ENCODE data around the gene RLN3.
"Not testable (repeated sequence)": the region's sequence is repeated elsewhere in the genome, so short reads cannot be mapped to it uniquely, and the experiment has no call there.

The RLN3 gene

DNA sequence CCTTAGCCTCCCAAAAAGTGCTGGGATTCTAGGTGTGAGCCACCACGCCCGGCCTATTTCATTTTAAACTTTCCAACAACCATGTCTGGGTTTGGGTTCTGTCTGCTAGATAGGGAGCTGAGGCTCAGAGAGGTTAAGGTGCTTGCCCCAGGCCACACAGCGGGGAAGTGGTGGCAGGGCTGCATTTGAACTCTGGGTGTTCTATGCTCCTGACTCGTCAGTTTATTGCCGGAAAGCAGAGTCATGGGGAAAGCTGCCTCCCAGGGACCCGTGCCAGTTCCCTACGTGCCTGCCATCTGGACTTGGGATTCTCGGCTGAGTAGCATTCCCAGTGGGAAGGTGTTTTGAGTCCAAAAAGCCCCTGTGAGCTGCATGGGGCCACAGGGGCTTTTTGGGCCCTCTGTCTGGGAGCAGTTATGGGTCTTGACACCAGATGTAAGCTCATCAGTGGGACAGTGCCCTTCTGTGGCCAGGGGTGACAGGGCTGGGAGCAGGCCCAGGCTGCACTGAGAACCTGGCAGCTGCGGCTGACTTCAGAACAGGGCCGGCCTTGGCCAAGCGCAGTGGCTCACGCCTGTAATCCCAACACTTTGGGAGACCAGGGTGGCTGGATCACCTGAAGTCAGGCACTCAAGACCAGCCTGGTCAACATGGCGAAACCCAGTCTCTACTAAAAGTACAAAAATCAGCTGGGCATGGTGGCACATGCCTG is 32.8 kb upstream of the RLN3 start:
- DNase-seq (ENCODE audit: low read depth in 2 of 2): no peak

DNA sequence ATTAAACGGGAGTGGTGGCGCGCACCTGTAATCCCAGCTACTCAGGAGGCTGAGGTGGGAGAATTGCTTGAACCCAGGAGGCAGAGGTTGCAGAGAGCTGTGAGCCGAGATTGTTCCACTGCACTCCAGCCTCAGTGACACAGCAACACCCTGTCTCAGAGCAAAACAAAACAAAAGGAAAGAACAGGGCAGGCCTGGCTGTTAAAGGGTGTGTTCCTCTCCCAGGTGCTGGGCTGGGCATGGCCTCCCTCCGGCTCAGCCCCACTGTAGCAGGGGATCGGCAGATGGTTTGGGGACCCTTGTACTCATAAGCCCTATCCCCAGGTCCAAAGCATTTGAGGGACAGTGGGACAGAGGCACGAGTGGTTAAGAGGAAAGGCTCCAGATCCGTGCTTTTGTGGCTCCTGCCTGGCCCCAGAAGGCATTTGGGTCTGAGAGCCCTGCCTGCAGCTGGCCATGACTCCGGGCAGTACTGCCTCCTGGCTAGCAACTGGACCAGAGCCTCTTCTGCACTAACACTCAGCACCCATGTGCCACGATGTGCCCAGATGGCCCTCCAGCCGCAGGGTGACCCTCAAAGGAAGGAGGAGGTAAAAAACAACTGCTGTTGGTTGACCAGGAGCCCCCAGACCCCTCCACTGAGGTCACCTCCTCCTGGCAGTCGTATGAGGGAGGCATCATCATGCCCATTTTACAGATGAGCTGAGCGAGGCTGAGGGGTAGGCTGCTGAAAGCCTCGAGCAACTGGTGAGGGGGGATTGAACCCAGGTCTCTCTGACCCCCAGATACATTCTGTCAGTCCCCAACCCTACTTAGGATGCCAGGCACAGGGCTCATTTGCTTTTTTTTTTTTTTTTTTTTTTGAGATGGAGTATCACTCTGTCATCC is 31.8 kb upstream of the RLN3 start:
- no peak for DNase-seq (ENCODE audit: low read depth in 2 of 2)

DNA sequence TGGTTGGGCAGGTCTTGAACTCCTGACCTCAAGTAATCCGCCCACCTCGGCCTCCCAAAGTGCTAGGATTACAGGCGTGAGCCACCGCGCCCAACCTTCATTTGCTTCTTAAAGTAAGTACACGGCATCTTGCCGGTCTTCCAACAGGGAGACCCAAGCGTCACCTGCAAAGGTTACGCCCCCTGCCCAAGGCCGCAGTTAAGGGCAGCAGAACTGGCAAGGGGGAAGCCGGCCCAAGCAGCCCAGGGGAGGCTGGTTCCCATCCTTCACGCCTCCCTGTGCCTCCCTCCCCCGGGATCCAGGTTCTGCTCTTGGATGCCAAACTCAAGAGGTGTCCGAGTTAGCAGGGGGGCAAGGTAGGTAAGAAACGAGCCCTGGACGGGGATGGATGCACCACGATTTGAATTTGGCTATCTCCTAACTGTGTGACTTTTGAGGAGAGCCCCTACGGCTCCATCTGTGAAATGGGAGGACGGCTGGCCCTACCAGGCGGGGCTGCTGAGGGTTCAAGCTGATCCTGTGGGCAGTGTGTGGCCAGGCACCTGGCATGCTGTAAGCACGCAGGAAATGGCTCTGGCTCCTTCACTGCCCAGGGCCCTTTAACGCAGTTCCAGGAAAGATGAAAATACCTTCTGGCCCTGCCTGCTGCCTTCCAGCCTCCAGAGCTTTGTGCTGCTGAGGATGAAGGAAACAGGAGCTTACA is 30.9 kb upstream of the RLN3 start:
- no peak for DNase-seq (ENCODE audit: low read depth in 2 of 2)

GRCh38 chr19:13997631-13997962 is 30.4 kb upstream of the RLN3 start:
- DNase-seq (ENCODE audit: low read depth in 2 of 2): no peak

DNA sequence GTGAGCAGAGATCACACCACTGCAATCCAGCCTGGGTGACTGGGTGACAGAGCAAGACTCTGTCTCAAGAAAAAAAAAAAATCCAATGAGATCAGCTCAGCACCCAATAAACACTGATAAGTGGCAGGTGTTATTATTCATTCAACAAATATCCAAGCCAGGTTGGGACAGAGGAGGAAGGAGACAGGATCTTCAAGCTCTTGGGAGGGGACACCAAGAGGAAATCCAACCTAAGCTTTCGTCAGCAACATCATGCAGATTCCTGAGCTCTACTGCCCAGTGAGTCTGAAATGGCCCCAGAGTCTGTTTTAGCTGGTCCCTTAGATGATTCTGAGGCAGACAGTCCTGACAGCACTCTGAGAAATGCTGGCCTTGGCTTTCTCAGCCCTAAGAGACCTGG is 29.5 kb upstream of the RLN3 start:
- DNase-seq (ENCODE audit: low read depth in 2 of 2): no peak

DNA sequence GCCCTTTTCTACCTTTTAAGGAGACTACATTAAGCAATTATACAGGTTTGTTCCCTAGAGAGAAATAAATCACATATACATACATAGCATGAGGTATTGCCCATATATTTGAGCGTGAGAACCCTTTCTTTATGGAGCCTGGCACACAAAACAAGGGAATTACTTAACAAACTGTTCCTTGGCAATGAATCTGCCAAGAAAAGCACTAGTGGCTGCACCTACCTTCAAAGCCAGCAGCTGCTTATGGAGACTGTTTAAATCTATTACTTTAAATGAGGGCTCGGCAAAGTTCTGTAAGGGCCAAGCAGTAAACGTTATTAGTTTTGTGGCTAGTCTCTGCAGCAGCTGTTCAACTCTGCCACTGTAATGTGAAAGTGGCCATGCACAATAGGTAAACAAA is 28.9 kb upstream of the RLN3 start:
- DNase-seq (ENCODE audit: low read depth in 2 of 2): no peak

GRCh38 chr19:14000691-14001375 is 27.1 kb upstream of the RLN3 start:
- no peak for DNase-seq (ENCODE audit: low read depth in 2 of 2)

DNA sequence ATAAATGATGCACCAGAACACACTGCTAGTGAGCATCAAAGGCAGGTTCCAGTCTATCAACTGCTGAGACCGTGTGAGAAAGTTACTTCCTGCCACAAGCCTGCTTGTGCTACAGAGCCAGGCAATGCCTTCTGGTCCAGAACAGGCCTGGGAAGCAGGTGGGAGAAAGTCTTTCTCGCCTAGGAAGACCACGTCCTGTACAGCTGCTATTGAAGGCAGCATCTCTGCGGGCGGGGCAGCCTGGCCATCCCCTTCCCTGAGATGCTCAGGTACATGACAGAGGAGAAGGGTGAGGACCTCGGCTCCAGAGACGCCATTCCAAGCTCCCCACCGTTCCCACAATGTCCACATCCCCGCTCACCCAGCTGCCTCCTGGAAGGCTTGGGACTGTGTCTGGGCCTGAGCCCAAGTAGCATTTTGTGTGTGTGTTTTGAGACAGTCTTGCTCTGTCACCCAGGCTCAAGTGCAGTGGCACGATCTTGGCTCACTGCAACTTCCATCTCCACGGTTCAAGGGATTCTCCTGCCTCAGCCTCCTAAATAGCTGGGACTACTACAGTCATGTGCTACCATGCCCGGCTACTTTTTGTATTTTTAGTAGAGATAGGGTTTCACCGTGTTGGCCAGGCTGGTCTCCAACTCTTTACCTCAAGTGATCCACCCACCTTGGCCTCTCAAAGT is 25.2 kb upstream of the RLN3 start:
- no peak for DNase-seq (ENCODE audit: low read depth in 2 of 2)

GRCh38 chr19:14003251-14004055 is 24.5 kb upstream of the RLN3 start:
- no peak for DNase-seq (ENCODE audit: low read depth in 2 of 2)

DNA sequence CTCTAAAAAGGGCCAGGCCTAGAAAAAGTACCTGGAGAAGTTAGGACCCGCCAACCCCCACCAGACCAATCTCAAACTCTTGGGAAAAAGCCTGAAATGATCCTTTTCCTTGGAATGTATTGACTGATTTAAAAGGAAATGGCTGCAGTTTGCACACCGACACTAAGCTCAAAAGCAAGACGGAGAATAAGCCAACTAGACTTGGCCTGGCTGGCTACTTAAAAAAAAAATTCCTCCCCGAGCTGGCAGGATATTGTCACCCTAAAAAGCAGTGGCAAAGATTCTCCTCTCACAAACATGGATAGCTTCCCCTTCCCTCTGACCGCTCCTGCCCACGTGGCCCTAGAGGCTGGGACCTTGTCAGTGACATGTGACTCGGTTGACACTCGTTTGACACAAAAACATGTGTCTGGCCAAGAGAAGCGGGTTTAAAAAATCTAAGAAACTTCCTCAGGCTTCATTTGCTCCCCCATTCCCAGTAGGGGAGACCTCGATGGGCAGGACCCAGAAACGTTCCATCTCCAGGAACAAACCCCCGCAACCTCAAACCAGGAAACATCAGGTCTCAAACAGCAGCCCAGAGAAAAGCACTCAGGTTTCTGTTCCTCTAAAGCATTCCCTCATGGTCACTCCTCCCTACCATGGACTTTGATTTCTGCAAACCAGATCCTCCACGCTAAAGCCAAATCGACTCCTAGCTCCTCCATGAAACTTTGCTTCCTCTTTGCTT is 23.2 kb upstream of the RLN3 start:
- DNase-seq (ENCODE audit: low read depth in 2 of 2): no peak

- peak; percentile 87 to 94 for DNase-seq (ENCODE audit: low read depth in 2 of 2)
These were observed 22.4 kb upstream of the RLN3 start for GRCh38 chr19:14005349-14006084.

DNA sequence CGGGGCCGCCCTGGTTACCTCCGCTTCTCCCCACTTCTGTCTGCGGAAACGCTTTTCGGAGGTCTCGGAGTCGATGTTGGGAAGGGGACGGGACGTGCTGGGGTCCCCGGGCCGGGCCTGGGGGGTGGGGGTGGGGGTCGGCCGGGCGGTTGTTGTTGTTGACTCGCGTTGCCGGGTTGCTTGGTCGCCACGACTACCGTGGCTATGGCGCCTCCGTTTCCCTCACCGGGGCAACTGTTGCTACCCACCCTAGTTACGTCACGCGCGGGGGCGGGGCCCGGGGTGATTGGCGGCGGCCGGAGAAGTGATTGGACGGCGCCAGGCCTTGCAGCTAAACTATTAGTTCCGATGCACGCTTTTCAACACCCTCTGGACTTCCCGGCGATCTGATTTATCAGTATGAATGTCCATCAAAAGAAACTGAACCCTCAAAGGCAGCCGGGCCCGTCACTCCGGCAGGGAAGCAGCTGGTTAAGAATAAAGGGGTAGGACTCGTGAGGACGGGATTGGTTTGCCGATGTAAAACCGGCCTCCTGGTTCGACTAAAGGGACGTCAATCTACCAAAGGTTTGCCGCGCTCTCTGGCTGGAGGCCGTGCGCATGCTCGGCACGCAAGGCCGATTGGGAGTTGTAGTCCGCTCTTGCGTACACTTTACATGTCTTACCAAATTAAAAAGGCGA is 21.7 kb upstream of the RLN3 start, which contains the start of gene RFX1:
Gene RFX1 (minus strand): TSS at position 236 of the 681 bp plus-strand sequence. CDS start 12,477 bp downstream, outside the sequence.
- peak; percentile 100 for DNase-seq (ENCODE audit: low read depth in 2 of 2)

GRCh38 chr19:14006766-14007562 is 21.0 kb upstream of the RLN3 start:
- DNase-seq (ENCODE audit: low read depth in 2 of 2): peak; percentile 69 to 72

- DNase-seq (ENCODE audit: low read depth in 2 of 2): no peak
These were observed 15.5 kb upstream of the RLN3 start for GRCh38 chr19:14012378-14012915.

GRCh38 chr19:14015524-14016035 is 12.4 kb upstream of the RLN3 start:
- no peak for DNase-seq (ENCODE audit: low read depth in 2 of 2)

DNA sequence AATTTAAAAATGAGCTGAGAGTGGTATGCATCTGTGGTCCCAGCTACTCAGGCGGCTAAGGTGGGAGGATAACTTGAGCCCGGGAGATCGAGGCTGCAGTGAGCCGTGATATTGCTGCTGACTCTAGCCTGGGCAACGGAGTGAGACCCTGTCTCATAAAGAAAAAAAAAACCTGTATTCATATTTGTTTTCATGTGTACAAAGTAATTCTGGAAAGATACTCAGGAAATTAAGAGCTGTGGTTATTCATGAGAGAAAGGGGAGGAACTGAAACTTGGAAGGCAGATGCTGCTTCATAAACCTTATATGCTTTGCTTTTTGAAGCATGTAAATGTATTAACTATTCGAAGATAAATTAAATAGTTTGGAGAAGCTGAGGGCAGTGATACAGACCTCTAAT is 8.8 kb upstream of the RLN3 start:
- DNase-seq (ENCODE audit: low read depth in 2 of 2): no peak

DNA sequence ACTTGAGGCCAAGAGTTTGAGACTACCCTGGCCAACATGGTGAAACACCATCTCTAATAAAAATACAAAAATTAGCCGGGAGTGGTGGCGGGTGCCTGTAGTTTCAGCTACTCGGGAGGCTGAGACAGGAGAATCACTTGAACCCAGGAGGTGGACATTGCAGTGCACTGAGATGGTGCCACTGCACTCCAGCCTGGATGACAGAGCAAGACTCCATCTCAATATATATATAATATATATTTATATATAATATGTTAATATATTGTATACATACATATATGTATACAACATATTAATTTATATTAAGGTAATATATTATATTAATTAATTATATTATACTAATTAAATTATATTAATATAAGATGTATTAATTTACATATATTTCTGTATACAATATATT is 8.2 kb upstream of the RLN3 start:
- not testable (repeated sequence) for DNase-seq (ENCODE audit: low read depth in 2 of 2)

Data from stimulated activated CD8-positive, alpha-beta memory T cell treated with anti-CD3 and anti-CD28 coated beads, Interleukin-2, amount 100 ng/mL, for 48 hours (primary cell).